ENCODE results near the gene ARHGAP23.
A peak's percentile ranks its signal among the peaks of the same experiment; 100 is the strongest.
"Not testable (repeated sequence)": the region's sequence is repeated elsewhere in the genome, so short reads cannot be mapped to it uniquely, and the experiment has no call there.

ARHGAP23 gene

GRCh38 chr17:38530856-38531255 is 102.6 kb downstream of the ARHGAP23 start:
- DNase-seq: not testable (repeated sequence)

- DNase-seq: not testable (repeated sequence)
Observed at GRCh38 chr17:38531761-38532160, 103.5 kb downstream of the ARHGAP23 start.

- no peak for DNase-seq
Observed at GRCh38 chr17:38532451-38532850, 104.2 kb downstream of the ARHGAP23 start.

GRCh38 chr17:38533241-38533640 is 105.0 kb downstream of the ARHGAP23 start:
- DNase-seq: no peak

GRCh38 chr17:38533866-38534497 is 105.7 kb downstream of the ARHGAP23 start:
- DNase-seq: no peak

GRCh38 chr17:38534498-38534885 is 106.2 kb downstream of the ARHGAP23 start:
- DNase-seq: no peak

- no peak for DNase-seq
Observed at GRCh38 chr17:38535886-38536285, 107.6 kb downstream of the ARHGAP23 start.

GRCh38 chr17:38536661-38537060 is 108.4 kb downstream of the ARHGAP23 start:
- DNase-seq: no peak

GRCh38 chr17:38538906-38539305 is 110.6 kb downstream of the ARHGAP23 start:
- no peak for DNase-seq

GRCh38 chr17:38539386-38539785 is 111.1 kb downstream of the ARHGAP23 start:
- DNase-seq: no peak

GRCh38 chr17:38540514-38541045 is 112.3 kb downstream of the ARHGAP23 start:
- DNase-seq: no peak

GRCh38 chr17:38541281-38541680 is 113.0 kb downstream of the ARHGAP23 start:
- DNase-seq: no peak

GRCh38 chr17:38542286-38542685 is 114.0 kb downstream of the ARHGAP23 start:
- DNase-seq: no peak

- no peak for DNase-seq
Observed at GRCh38 chr17:38543403-38544174, 115.3 kb downstream of the ARHGAP23 start.

- no peak for DNase-seq
Observed at GRCh38 chr17:38544175-38544838, 116.0 kb downstream of the ARHGAP23 start.

- peak; percentile 37 for DNase-seq
Observed at GRCh38 chr17:38544839-38545209, 116.6 kb downstream of the ARHGAP23 start.

- no peak for DNase-seq
Observed at GRCh38 chr17:38545531-38546225, 117.4 kb downstream of the ARHGAP23 start.

- no peak for DNase-seq
Observed at GRCh38 chr17:38546396-38546795, 118.1 kb downstream of the ARHGAP23 start.

GRCh38 chr17:38547444-38547843 is 119.2 kb downstream of the ARHGAP23 start:
- DNase-seq: no peak

GRCh38 chr17:38549285-38549684 is 121.0 kb downstream of the ARHGAP23 start:
- no peak for DNase-seq

GRCh38 chr17:38550661-38551060 is 122.4 kb downstream of the ARHGAP23 start:
- no peak for DNase-seq

GRCh38 chr17:38551121-38551520 is 122.9 kb downstream of the ARHGAP23 start:
- DNase-seq: no peak

- DNase-seq: no peak
Observed at GRCh38 chr17:38552343-38552742, 124.1 kb downstream of the ARHGAP23 start.
